ELR (cell line): ENCODE data around the gene PRDM4.
"Not testable (repeated sequence)": the region's sequence is repeated elsewhere in the genome, so short reads cannot be mapped to it uniquely, and the experiment has no call there.

Experiments used
- DNase-seq: peaks from one replicate; pipeline ENCODE4 v3.0.0-alpha.2; 2015; ENCODE audit warnings: low read depth

Gene PRDM4

GRCh38 chr12:107767466-107767865 is 6.5 kb upstream of the PRDM4 start:
- no peak for DNase-seq

DNA sequence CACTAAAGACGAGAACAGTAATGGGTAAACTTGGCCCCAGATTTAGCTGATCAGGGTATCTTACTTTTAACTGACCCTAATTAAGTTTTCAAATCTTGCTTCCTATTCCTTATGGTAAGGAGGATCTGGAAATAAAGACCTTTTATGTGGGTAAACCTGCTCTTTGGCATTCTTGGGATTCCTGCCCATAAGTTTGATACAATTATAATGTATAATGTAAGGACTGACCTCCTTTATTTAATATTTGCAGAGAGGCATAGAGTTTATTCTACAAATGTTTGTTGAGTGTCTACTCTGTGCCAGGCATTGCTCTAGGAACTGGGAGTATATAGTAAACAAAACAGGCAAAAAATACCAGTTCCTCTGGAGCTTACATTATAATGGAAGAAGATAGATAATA is 4.4 kb upstream of the PRDM4 start:
- no peak for DNase-seq

- no peak for DNase-seq
These were observed 3.7 kb upstream of the PRDM4 start for GRCh38 chr12:107764626-107765025.

- no peak for DNase-seq
These were observed 1.9 kb upstream of the PRDM4 start for GRCh38 chr12:107762874-107763273.

GRCh38 chr12:107761502-107761904 is 566 bp upstream of the PRDM4 start:
- peak; percentile 29 for DNase-seq

GRCh38 chr12:107760207-107760808 is 629 bp downstream of the PRDM4 start:
- DNase-seq = peak; percentile 51

DNA sequence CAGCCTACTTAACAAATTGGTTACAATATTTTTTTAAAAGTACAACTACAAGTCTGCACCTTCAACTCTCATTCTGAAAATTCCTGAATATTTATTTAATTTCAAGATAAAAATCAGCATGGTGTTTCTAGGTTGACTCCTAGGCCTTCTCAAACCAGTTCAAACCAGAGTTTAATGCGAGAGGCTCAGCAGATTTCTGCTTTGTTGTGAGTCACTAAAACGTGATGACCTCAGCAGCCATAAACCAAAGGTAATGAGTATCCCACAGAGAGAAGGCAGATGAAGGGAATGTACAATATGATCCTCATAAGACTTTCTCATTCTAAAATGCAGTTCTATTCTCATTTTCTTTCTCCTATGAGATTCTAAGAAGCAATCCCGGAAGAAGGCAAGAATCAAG is 1.5 kb downstream of the PRDM4 start:
- peak; percentile 95 for DNase-seq

DNA sequence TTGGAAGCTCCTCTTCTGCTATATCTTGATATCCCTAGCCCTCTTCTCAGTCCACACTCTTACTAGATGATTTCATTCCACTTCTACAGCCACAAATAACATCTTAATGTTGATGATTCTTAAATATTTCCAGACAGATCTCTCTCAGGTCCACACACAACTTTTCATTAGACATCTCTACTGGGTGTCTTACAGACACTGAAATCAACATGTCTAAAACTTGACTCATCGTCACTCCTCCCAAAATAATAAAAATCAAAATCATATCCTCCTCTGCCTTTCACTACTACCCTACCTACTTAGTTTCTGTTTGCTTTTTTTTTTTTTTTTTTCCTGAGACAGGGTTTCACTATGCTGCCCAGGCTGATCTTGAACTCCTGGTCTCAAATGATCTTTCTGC is 11.9 kb downstream of the PRDM4 start:
- DNase-seq = peak; percentile 44

- DNase-seq = peak; percentile 88
These were observed 12.5 kb downstream of the PRDM4 start for GRCh38 chr12:107748472-107748871.

DNA sequence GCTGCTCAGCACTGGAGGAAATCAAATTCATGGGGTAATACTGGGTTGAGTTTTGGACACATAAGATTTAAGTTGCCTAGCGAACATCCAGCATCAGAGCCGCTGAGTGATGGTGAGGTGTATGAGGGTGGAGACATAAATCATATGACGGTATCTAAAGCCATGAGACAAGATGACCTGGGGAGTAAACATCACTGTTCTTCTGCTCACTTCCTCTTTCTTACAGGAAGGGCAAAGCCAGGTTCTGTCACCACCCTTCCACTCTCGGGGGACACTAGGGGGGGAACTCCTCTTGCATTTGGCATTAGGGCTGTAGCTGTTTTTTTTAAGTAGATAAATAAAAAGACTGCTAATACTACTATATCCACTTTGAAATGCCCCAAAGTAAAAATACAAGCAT is 24.0 kb downstream of the PRDM4 start:
- no peak for DNase-seq

GRCh38 chr12:107735763-107736162 is 25.2 kb downstream of the PRDM4 start:
- no peak for DNase-seq

GRCh38 chr12:107734139-107734538 is 26.8 kb downstream of the PRDM4 start:
- DNase-seq = no peak

DNA sequence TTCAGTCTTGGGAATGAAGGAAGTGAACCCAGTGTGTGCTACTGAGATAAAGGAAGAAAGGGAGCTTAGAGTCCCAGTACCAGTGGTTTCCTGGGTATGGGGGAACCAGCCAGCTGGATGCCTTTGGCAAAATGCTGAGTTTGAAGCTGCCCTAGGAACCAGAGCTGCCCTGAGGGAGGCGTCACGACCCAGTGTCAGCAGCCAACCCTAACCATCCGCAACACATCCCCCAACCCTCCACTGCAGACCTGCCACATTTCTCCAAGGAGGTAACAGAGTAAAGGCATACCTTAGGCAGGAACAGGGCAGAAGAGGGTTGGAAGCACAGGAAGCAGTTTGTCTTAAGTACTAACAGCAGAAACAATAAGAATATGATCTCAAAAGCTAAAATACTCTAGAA is 28.6 kb downstream of the PRDM4 start:
- DNase-seq = no peak

DNA sequence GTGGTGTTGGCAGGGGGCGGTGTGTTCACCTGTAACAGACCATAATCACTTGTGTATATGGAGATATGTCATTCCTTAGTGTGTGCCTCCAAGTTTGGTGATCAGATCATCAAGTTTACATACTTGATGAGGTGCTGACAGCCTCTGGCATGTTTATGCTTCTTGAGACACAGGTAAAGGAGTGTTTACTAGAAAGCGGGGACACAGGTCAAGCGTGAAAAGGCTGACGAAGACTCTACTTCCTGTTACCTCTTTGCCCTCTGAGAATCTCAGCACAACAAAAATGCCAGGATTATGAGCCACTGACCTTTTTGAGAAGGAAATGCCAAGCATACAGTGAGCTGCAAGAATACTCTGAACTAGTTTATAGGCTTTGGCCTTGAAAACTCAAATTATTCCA is 29.6 kb downstream of the PRDM4 start:
- peak; percentile 10 for DNase-seq

- no peak for DNase-seq
These were observed 30.2 kb downstream of the PRDM4 start for GRCh38 chr12:107730618-107731341.

DNA sequence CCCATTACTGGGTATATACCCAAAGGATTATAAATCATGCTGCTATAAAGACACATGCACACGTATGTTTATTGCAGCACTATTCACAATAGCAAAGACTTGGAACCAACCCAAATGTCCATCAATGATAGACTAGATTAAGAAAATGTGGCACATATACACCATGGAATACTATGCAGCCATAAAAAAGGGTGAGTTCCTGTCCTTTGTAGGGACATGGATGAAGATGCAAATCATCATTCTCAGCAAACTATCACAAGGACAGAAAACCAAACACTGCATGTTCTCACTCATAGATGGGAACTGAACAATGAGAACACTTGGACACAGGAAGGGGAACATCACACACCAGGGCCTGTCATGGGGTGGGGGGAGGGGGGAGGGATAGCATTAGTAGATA is 33.2 kb downstream of the PRDM4 start:
- DNase-seq = not testable (repeated sequence)

DNA sequence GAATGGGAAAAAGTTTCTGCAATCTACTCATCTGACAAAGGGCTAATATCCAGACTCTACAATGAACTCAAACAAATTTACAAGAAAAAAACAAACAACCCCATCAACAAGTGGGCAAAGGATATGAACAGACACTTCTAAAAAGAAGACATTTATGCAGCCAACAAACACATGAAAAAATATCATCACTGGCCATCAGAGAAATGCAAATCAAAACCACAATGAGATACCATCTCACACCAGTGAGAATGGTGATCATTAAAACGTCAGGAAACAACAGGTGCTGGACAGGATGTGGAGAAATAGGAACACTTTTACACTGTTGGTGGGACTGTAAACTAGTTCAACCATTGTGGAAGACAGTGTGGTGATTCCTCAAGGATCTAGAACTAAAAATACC is 33.6 kb downstream of the PRDM4 start:
- DNase-seq = not testable (repeated sequence)

- no peak for DNase-seq
These were observed 42.3 kb downstream of the PRDM4 start for GRCh38 chr12:107718606-107719005.

DNA sequence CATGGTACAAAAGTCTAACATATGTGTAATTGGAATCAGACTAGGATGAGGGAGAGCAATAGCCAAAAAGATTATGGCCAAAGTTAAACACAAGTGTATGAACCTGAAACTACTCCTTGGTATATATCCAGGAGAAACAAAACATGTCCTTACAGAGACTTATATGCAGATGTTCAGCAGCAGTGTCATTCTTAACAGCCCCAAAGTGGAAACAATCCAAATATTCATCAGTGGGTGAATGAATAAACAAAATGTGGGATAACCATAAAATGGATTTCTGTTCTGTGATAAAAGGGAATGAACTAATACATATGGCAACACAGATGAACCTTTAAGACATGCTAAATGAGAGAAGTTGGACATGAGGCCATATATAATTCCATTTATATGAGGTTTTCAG is 45.2 kb downstream of the PRDM4 start:
- no peak for DNase-seq

GRCh38 chr12:107705522-107705921 is 55.4 kb downstream of the PRDM4 start:
- not testable (repeated sequence) for DNase-seq

DNA sequence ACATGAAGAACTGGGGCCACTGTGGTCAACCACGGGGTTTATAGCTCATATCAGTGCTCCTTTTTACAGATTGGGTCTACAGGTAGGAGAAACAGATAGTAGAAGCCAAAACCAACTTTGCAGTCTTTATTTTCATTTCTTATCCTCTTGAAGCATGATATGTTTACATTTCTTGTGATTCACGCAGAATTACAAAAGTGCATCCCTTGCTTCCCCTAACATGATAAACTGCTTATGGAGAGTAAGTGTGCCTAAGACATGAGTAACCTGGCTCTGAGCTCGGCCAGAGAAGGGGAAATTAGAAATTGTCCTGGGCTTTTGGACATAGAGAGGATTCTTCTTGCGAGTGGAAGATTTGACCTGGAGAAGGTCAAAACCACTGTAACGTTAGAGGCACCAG is 56.9 kb downstream of the PRDM4 start:
- DNase-seq = no peak

DNA sequence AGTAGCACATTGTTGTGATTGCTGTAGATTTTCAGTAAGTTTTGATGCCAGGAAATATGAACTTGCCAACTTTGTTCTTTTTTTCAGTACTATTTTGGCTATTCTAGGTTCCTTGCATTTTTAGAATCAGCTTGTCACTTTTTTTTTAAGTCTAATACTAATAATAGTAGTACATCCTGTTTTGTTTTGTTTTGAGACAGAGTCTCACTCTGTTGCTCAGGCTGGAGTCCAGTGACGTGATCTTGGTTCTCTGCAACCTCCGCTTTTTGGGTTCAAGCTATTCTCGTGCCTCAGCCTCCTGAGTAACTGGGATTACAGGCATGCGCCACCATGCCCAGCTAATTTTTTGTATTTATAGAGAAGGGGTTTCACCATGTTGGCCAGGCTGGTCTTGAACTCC is 58.8 kb downstream of the PRDM4 start:
- no peak for DNase-seq

- DNase-seq = peak; percentile 65
These were observed 65.2 kb downstream of the PRDM4 start for GRCh38 chr12:107695772-107696171.
